GM19043 (cell line): Measurements from ENCODE around the gene PROP1.
"Not testable (repeated sequence)": the region's sequence is repeated elsewhere in the genome, so short reads cannot be mapped to it uniquely, and the experiment has no call there.

Experiments
- ATAC-seq: cut with Tn5 transposase; IDR thresholded peaks from one replicate; pipeline ENCODE4 v1.9.1; 2021; ENCODE audit warnings: low read depth; ENCODE audit not compliant: unreplicated experiment

The PROP1 gene

DNA sequence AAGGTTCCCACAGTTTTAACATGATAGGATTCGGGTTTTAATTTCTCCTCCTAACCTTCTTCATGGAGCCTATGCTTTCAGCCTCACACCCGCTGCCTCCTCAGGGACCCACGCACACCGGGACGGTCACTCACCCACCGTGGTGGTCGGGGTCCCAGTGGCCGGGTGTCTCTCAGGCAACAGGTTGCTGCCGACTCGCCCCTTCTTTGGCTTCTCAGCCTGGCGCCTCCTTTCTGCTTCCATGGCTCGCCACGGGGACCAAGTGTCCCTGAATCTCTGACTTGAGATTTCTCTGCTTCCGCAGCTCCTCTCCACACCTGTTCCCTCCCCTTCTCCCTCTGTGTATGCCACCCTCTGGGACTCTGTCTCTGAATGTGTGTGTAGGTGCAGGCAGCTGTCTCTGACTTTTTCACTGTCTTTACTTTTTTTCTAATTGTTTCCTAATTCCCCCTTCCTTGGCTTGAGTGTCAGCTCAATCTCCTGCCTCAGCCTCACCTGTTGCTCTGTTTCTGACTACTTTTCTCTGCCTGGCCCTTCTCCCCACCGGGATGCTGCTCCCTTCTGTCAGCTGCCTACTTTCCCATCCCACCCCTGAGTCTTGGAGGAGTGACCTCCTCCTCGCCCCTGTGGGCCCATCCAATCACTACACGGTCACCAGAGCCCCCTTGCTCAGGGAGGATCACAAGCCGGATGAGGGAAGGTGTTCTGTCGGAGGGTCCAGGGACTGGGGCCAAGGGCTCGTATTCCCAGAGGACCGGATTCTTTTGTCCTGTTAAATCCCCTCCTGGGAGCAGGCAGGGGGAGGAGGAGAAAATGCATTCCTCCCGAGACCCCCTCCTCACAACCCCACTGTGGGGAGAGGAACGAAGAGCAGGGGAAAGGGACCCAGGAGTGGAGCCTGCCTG is at the start of gene PROP1:
TSS of gene PROP1 (minus strand) at position 552 of the 905 bp plus-strand sequence. CDS start at position 243, 309 bp downstream.
- no peak for ATAC-seq

GRCh38 chr5:178019379-178020030 is 23.5 kb upstream of the PROP1 start:
- ATAC-seq: not testable (repeated sequence)

GRCh38 chr5:178012758-178013157 is 16.7 kb upstream of the PROP1 start:
- not testable (repeated sequence) for ATAC-seq

DNA sequence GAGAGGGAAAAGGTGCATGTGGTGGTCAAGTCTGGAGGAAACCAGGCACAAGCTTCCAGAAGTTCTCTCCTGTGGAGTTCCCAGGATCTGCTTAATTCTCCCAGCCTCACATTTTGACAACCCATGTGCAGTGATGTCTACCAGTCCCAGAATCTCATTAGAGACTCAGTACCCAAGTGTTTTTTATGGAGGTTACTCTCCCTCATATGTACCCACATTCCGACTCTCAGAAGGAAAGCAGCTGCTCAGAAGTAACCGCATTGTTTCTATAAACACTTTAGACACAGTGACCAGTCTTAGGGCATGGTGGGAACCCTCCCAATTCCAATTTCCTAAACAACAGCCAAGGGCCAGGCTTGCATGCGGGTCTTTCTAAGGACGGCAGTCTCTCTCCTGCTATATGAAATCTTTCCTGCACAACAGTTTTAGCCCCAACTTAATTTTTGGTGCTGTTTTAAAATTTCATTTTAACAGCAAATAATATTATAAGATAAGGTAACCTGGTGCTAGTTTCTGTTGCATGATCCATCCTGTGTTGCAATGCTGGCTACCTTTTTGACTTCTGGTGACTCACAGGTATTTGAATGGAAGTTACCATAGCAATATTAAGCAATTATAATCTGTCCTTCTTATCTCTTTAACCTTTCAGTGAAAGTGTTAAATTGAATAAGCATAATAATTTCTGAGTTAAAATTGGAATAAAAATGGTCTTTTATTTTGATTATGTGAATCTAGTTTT is 15.9 kb upstream of the PROP1 start:
- ATAC-seq: not testable (repeated sequence)

- ATAC-seq: not testable (repeated sequence)
Measured at GRCh38 chr5:178007272-178007671, 11.2 kb upstream of the PROP1 start.

- not testable (repeated sequence) for ATAC-seq
Measured at GRCh38 chr5:178006536-178007231, 10.6 kb upstream of the PROP1 start.

DNA sequence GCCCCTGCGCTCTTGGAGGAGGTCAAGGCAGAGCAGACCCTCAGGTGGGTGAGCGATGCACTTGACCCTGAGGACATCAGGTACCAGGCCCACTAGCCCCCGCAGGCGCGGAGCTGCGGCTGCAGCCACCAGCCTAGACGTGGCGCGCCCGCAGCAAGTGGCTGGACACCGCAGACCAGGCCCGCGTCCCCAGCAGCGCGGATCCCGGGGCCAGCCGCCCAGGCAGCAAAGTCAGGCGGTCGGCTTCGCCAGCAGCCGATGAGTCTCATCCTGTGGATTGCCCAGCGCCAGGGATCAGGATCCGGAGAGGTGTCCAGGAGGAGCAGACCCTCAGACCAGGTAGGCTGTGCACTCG is 10.1 kb upstream of the PROP1 start:
- ATAC-seq: not testable (repeated sequence)

DNA sequence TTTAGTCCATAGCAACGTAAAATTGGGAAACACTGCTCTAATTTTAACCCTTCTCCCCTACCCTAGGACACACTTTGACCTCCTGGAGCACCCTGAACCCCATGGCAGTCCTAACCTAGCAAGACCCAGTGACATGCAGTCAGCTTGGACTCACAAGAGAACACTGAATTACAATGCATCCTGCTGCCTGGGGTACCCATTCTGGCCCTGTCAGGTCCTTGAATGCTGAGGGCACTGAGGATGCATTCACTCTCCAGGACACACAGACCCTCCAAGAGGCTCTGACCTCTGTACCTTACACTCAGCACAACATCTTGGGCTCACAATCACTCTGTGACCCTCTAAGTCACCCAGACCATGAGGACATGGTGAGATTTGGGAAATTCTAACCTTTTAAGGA is 1.8 kb upstream of the PROP1 start:
- ATAC-seq: no peak

- no peak for ATAC-seq
Measured at GRCh38 chr5:177997319-177997670, 1.3 kb upstream of the PROP1 start.

DNA sequence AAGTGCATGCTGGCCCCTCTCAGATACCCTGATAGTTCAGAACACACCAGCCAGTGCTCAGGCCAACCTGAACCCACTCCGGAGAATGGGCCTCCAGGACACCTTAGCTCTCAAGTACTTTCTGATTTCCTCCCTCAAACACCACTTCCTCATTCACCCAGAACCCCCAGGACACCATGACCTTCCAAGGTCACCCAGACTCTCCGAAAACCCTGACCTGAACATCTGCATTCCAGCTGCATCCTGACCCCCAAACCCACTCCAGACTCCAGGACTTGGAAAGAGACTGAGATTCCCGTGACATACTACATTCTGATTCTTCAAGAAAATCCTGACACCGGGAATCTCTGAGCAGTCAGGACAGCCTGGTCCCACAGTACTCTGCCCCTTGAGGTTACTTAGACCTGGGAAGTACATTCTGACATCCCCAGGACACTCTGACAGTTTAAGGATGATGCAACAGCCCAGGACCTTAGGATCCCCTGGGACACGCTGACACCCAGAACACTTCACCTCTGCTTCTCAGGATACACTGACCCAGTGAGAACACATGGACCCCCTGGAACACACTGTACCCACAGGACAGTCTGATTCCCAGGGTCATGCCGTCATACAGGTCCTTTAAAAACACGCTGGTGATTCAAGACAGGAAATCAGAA is 747 bp upstream of the PROP1 start:
- no peak for ATAC-seq

- ATAC-seq: no peak
Measured at GRCh38 chr5:177994561-177995190, 1.4 kb downstream of the PROP1 start.

- ATAC-seq: no peak
Measured at GRCh38 chr5:177994063-177994462, 2.0 kb downstream of the PROP1 start.

- no peak for ATAC-seq
Measured at GRCh38 chr5:177992466-177992865, 3.6 kb downstream of the PROP1 start.

DNA sequence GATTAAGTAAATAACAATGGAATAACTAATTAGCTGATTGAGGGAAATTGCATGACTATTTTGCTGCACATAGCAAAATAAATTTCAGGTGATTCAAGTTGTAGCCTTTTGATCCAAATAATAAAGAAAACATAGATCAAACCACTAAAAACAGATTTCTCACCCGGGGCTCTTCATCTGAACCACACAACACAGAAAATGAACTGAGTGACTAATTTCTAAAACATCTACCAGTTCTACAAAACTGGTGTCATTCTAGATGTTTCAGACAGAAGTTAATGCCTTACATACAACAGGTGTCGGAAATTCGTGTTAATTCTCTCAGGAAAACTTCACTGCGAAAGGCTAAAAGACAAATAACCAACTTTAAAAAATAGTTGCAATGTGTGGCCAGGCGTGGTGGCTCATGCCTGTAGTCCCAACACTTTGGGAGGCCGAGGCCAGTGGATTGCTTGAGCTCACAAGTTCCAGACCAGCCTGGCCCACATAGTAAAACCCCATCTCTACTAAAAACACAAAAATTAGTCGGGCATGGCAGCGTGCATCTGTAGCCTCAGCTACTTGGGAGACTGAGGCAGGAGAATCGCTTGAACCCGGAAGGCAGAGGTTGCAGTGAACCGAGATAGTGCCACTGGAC is 6.9 kb downstream of the PROP1 start:
- no peak for ATAC-seq

DNA sequence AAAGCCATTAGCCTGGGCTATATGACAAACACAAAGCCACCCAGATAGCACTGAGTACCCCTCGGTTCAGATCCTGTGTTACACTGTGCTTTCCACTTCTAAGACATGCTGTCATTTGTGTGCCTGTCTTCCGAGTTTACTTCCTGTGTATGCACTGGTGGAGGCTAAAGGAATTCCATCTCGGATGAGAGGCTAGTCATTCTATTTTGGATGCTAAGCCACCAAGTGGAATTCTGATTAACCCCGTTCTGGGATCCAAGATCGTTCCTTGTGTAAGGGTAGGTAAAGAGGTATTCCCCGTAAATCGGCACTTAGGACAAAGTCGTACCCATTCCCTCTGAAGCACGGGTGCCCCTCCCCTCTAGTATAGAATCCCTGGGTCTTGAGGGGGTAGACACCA is 8.7 kb downstream of the PROP1 start:
- no peak for ATAC-seq

DNA sequence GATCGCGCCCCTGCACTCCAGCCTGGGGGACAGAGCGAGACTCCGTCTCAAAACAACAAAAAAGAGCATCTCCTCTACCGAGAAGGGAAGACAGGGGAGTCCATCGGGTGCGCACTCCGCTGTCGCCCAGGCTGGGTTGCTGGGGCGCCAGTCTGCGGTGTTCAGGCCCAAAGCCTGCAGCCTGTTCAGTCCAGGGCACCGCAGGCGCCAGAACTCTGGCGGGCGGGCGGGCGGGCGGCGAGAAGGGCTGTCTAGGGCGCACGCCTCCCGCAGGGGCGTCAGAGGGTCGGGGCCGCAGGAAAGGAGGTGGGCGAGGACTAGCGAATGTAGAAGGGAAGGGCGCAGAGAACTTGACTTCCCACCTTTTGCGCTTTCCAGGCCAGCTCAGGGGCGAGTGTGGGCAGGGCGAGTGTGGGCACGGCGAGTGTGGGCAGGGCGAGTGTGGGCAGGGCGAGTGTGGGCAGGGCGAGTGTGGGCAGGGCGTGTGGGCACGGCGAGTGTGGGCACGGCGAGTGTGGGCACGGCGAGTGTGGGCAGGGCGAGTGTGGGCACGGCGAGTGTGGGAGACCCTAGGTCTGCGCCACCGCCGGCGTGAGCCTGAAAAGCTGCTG is 10.5 kb downstream of the PROP1 start:
- no peak for ATAC-seq

DNA sequence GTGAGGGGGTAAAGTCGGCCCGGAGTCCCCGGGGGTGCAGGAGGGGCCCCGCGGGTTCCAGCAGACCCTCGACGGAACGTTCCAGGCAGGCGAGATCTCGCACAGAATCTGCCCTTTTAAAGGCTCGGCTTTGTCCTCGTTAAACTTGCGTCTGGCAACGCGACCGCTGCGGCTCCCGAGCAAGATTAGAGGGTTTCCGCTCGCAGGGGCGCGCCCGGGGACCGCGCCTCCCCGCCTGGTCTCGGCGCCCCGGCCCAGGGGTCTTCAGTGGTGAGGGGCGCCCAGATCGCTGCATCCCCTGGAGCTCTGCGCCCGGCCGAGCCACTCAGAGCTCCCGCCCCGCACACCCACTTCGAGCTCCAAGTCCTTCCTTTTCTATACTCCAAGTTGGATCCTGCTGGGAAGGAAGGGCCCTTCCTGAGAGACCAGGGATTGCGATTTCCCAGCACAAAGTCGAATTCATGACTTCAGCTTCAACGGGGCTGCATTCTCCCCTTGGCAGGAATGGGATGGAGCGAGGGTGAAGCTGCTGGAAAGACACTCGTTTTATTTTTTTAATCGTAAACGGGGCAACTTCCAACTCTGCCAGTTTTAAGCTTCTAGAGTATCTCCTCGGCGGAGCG is 11.3 kb downstream of the PROP1 start:
- no peak for ATAC-seq
